GM11168 (cell line): Measurements from ENCODE around the gene MRTFA.
"Not testable (repeated sequence)": the region's sequence is repeated elsewhere in the genome, so short reads cannot be mapped to it uniquely, and the experiment has no call there.

Experiments
- in situ Hi-C: fragments of 300-500 bp; cut with MboI; formaldehyde crosslinking; loops from one replicate; pipeline ENCODE4 v1.12.0; 2022; ENCODE audit warnings: low sequenced_read_pairs; ENCODE audit not compliant: unreplicated experiment

MRTFA gene

GRCh38 chr22:40602231-40602630 is 34.3 kb downstream of the MRTFA start:
- in situ Hi-C loops = no loop called here

GRCh38 chr22:40599731-40600130 is 36.8 kb downstream of the MRTFA start:
- in situ Hi-C loops = no loop called here

- in situ Hi-C loops = not testable (repeated sequence)
Measured at GRCh38 chr22:40598712-40599111, 37.8 kb downstream of the MRTFA start.

- in situ Hi-C loops = no loop called here
Measured at GRCh38 chr22:40597526-40598430, 38.7 kb downstream of the MRTFA start.

- in situ Hi-C loops = no loop called here
Measured at GRCh38 chr22:40595497-40596234, 40.9 kb downstream of the MRTFA start.

GRCh38 chr22:40594924-40595323 is 41.6 kb downstream of the MRTFA start:
- in situ Hi-C loops = no loop called here

GRCh38 chr22:40594346-40594745 is 42.2 kb downstream of the MRTFA start:
- in situ Hi-C loops = no loop called here

- in situ Hi-C loops = no loop called here
Measured at GRCh38 chr22:40593460-40594273, 42.9 kb downstream of the MRTFA start.

- in situ Hi-C loops = no loop called here
Measured at GRCh38 chr22:40592352-40593113, 44.0 kb downstream of the MRTFA start.

- in situ Hi-C loops = no loop called here
Measured at GRCh38 chr22:40588726-40589125, 47.8 kb downstream of the MRTFA start.

GRCh38 chr22:40586781-40587180 is 49.7 kb downstream of the MRTFA start:
- in situ Hi-C loops = no loop called here

- in situ Hi-C loops = no loop called here
Measured at GRCh38 chr22:40585310-40585751, 51.2 kb downstream of the MRTFA start.

GRCh38 chr22:40584766-40585165 is 51.8 kb downstream of the MRTFA start:
- in situ Hi-C loops = not testable (repeated sequence)

GRCh38 chr22:40583053-40583741 is 53.3 kb downstream of the MRTFA start:
- in situ Hi-C loops = no loop called here

- in situ Hi-C loops = no loop called here
Measured at GRCh38 chr22:40582063-40582462, 54.5 kb downstream of the MRTFA start.

- in situ Hi-C loops = no loop called here
Measured at GRCh38 chr22:40580631-40581030, 55.9 kb downstream of the MRTFA start.

GRCh38 chr22:40578171-40578570 is 58.3 kb downstream of the MRTFA start:
- in situ Hi-C loops = no loop called here

- in situ Hi-C loops = no loop called here
Measured at GRCh38 chr22:40572976-40573375, 63.5 kb downstream of the MRTFA start.

GRCh38 chr22:40571887-40572286 is 64.6 kb downstream of the MRTFA start:
- in situ Hi-C loops = no loop called here
